ENCODE results near the gene NACA. TPM values are rescaled to one million over a fixed set of nuclear protein-coding genes. Genes with fewer than 3 reads are reported as not detected.
"Not testable (repeated sequence)": the region's sequence is repeated elsewhere in the genome, so short reads cannot be mapped to it uniquely, and the experiment has no call there.

The NACA gene
- total RNA-seq, 6 experiments from 2014 or later = 218 to 501 (median 330) TPM

GRCh38 chr12:56760460-56760859 is 35.4 kb upstream of the NACA start:
- Histone ChIP-seq H3K27me3 (no peaks in the 10 kb centered on the region), H3K4me3 (no peak overlapping the region), H3K36me3 (no peaks in the 10 kb centered on the region), H3K9me3 (no peaks in the 10 kb centered on the region), H3K27ac (peak overlapping the region; percentile 24 to 84 (median 70)), H3K4me1 (peaks cover 0 to 47% (median 13%) of the 10 kb centered on the region in 4 donors)
- peak; percentile 44 to 84 (median 79) for DNase-seq
- ATAC-seq = peak; percentile 49 to 68 (median 60)
- WGBS (ENCODE audit: insufficient coverage, low coverage, low lambda C conversion rate, missing lambda C conversion rate) = 20% methylated on average over 4 of the region's 7 CpGs
- TF ChIP-seq POLR2A (IDR thresholded peaks at IDR 0.05) (no peak), CTCF (IDR thresholded peaks at IDR 0.05) (no peak)
- intact Hi-C loops (cut with DNase I) = loop anchor here (5.0 to 10.0 kb wide), 2 partner anchors 224 to 227 kb away; no protein-coding TSS in a partner anchor

- 22% methylated on average over 6 of the region's 6 CpGs for WGBS (ENCODE audit: insufficient coverage, low coverage, low lambda C conversion rate, missing lambda C conversion rate)
- Histone ChIP-seq H3K4me1 (peaks cover 0 to 47% (median 13%) of the 10 kb centered on the region in 4 donors), H3K9me3 (no peaks in the 10 kb centered on the region), H3K27ac (peak overlapping the region; percentile 24 to 84 (median 70)), H3K27me3 (no peaks in the 10 kb centered on the region), H3K36me3 (no peaks in the 10 kb centered on the region), H3K4me3 (no peak overlapping the region)
- TF ChIP-seq POLR2A (IDR thresholded peaks at IDR 0.05) = no peak
- TF ChIP-seq CTCF (IDR thresholded peaks at IDR 0.05) = no peak
- intact Hi-C loops (cut with DNase I) = no loop called here
- DNase-seq (no peak), ATAC-seq (peak; percentile 41 to 69 (median 54))
These were observed 34.3 kb upstream of the NACA start for GRCh38 chr12:56759263-56759908.

GRCh38 chr12:56758728-56759262 is 33.7 kb upstream of the NACA start:
- 40% methylated on average over 3 of the region's 3 CpGs for WGBS (ENCODE audit: insufficient coverage, low coverage, low lambda C conversion rate, missing lambda C conversion rate)
- TF ChIP-seq CTCF (IDR thresholded peaks at IDR 0.05) (no peak), POLR2A (IDR thresholded peaks at IDR 0.05) (no peak)
- Histone ChIP-seq H3K4me1 (peaks cover 0 to 47% (median 13%) of the 10 kb centered on the region in 4 donors), H3K27ac (peak overlapping the region in 2 of 3 donors; percentile 47 to 84), H3K9me3 (no peaks in the 10 kb centered on the region), H3K27me3 (no peaks in the 10 kb centered on the region), H3K36me3 (no peaks in the 10 kb centered on the region), H3K4me3 (no peak overlapping the region)
- intact Hi-C loops (cut with DNase I) = no loop called here
- DNase-seq (no peak), ATAC-seq (no peak)

GRCh38 chr12:56757971-56758370 is 32.9 kb upstream of the NACA start:
- H3K4me3 ChIP-seq; H3K9me3 ChIP-seq; intact Hi-C loops (cut with DNase I); H3K27me3 ChIP-seq; ATAC-seq; DNase-seq; H3K36me3 ChIP-seq: not testable (repeated sequence)
- peak overlapping the region in 2 of 3 donors; percentile 47 to 84 for H3K27ac ChIP-seq
- WGBS (ENCODE audit: insufficient coverage, low coverage, low lambda C conversion rate, missing lambda C conversion rate) = no CpG with 5 or more reads among the region's 1 CpG
- peaks cover 0 to 47% (median 13%) of the 10 kb centered on the region in 4 donors for H3K4me1 ChIP-seq

- 100% methylated on average over 1 of the region's 1 CpG for WGBS (ENCODE audit: insufficient coverage, low coverage, low lambda C conversion rate, missing lambda C conversion rate)
- no peaks in the 10 kb centered on the region for H3K36me3 ChIP-seq
- intact Hi-C loops (cut with DNase I) = no loop called here
- TF ChIP-seq CTCF (IDR thresholded peaks at IDR 0.05) = no peak
- no peak for ATAC-seq
- no peak overlapping the region for H3K4me3 ChIP-seq
- H3K27me3 ChIP-seq = no peaks in the 10 kb centered on the region
- DNase-seq = no peak
- H3K4me1 ChIP-seq = peaks cover 0 to 16% (median 5%) of the 10 kb centered on the region in 4 donors
- H3K9me3 ChIP-seq = no peaks in the 10 kb centered on the region
- no peak overlapping the region for H3K27ac ChIP-seq
These were observed 28.5 kb upstream of the NACA start for GRCh38 chr12:56753566-56753965.
